ENCODE data around the gene OR13J1.

- TF ChIP-seq CTCF (IDR thresholded peaks at IDR 0.05; ENCODE audit: low read depth, low read length) (no peak), EZH2phosphoT487 (IDR thresholded peaks at IDR 0.05; ENCODE audit: low read depth) (no peak)
These were observed 50.1 kb downstream of the OR13J1 start for GRCh38 chr9:35820076-35820475.

Measured in OCI-LY3 (cell line).